Measurements from ENCODE around the gene LCE4A.

DNA sequence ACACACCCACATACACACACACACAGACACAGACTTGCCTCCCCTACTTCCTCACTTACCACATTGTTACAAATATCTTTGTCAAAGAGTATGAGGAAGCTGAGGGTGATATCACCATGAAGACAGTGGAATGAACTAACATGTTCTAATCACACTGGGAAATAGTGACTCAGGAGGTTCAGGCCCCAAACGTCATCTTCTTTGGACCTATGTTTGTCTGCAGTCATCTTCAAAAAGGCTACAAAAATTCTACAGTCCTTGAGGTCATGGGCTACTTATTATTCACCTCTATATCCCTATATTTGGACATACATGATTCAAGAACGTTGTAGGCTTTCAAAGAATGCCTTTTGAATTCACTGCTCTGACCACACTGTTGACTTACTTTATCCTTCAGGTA lies 34.9 kb upstream of the LCE4A start:
- TF ChIP-seq, protein P1, sequence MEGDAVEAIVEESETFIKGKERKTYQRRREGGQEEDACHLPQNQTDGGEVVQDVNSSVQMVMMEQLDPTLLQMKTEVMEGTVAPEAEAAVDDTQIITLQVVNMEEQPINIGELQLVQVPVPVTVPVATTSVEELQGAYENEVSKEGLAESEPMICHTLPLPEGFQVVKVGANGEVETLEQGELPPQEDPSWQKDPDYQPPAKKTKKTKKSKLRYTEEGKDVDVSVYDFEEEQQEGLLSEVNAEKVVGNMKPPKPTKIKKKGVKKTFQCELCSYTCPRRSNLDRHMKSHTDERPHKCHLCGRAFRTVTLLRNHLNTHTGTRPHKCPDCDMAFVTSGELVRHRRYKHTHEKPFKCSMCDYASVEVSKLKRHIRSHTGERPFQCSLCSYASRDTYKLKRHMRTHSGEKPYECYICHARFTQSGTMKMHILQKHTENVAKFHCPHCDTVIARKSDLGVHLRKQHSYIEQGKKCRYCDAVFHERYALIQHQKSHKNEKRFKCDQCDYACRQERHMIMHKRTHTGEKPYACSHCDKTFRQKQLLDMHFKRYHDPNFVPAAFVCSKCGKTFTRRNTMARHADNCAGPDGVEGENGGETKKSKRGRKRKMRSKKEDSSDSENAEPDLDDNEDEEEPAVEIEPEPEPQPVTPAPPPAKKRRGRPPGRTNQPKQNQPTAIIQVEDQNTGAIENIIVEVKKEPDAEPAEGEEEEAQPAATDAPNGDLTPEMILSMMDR (IDR thresholded peaks at IDR 0.05; ENCODE audit: borderline replicate concordance, extremely low read depth, low read length, poor library complexity, severe bottlenecking), result no peak
- no peak for TF ChIP-seq EZH2 (IDR thresholded peaks at IDR 0.05; ENCODE audit: borderline replicate concordance, low read depth, low read length, severe bottlenecking)

Measured in DND-41 (cell line).